Epithelial cell of proximal tubule (primary cell): Measurements from ENCODE around the gene FOLR1. TPM values are rescaled to one million over a fixed set of nuclear protein-coding genes. Genes with fewer than 3 reads are reported as not detected.

Source experiments
- DNase-seq: peaks from one replicate; pipeline ENCODE4 v3.0.0-alpha.2; 2011; ENCODE audit warnings: low read depth
- H3K4me3 ChIP-seq: 2 replicates; pipeline ENCODE4 v1.5.1; 2011; ENCODE audit warnings: low read depth, mild to moderate bottlenecking, low read length
- CTCF ChIP-seq: conservative IDR thresholded peaks from 2 replicates; pipeline ENCODE4 v1.5.1; 2012; ENCODE audit warnings: low read depth, mild to moderate bottlenecking, low read length
- total RNA-seq: library from RNA; depleted of rRNA; stranded (reverse); fragments of >200 nt; gene quantifications from 2 replicates; pipeline ENCODE4 v1.2.3, GENCODE V29; 2015

Gene FOLR1
- total RNA-seq, 1 donor from 2014 or later, result 12.3 TPM

GRCh38 chr11:72222106-72222891, 30.4 kb downstream of the FOLR1 start:
- peak overlapping the region; percentile 91 for H3K4me3 ChIP-seq
- no peak for TF ChIP-seq CTCF
- no peak for DNase-seq

- peak overlapping the region; percentile 91 for H3K4me3 ChIP-seq
- TF ChIP-seq CTCF, result peak; percentile 21
- peak; percentile 26 for DNase-seq
Measured at GRCh38 chr11:72222907-72223614, 31.1 kb downstream of the FOLR1 start.

- no peak for DNase-seq
- peak overlapping the region; percentile 91 for H3K4me3 ChIP-seq
- TF ChIP-seq CTCF, result no peak
Measured at GRCh38 chr11:72223615-72224563, 31.9 kb downstream of the FOLR1 start.

- no peak for TF ChIP-seq CTCF
- no peak for DNase-seq
- peak within 1 kb of the TSS; percentile 91 for H3K4me3 ChIP-seq
Measured at GRCh38 chr11:72224564-72225410, 32.8 kb downstream of the FOLR1 start, which contains the start of gene INPPL1. INPPL1 (plus strand) TSS chr11:72224767; CDS start chr11:72224985, 218 bp downstream.

GRCh38 chr11:72225411-72225951, 33.5 kb downstream of the FOLR1 start:
- H3K4me3 ChIP-seq, result peak overlapping the region; percentile 91
- no peak for TF ChIP-seq CTCF
- no peak for DNase-seq

GRCh38 chr11:72226701-72227100, 34.8 kb downstream of the FOLR1 start:
- H3K4me3 ChIP-seq, result no peak overlapping the region
- no peak for DNase-seq
- TF ChIP-seq CTCF, result no peak
